Neuronal stem cell (in vitro differentiated cells): ENCODE data around the gene CDC14A.

Experiments
- DNase-seq: peaks from one replicate; pipeline ENCODE4 v3.0.0-alpha.2; 2013; ENCODE audit warnings: low spot score
- H2AFZ ChIP-seq: one replicate; pipeline ENCODE4 v1.6.1; 2013; ENCODE audit warnings: mild to moderate bottlenecking, low read length, inconsistent platforms
- H2AK5ac ChIP-seq: 2 replicates; pipeline ENCODE4 v1.6.1; 2013; ENCODE audit warnings: low read depth, mild to moderate bottlenecking, inconsistent platforms, low read length, moderate library complexity, mixed read lengths
- H2BK120ac ChIP-seq: 2 replicates; pipeline ENCODE4 v1.6.1; 2013; ENCODE audit warnings: low read depth, mild to moderate bottlenecking, inconsistent platforms, low read length, moderate library complexity, mixed read lengths
- H2BK12ac ChIP-seq: one replicate; pipeline ENCODE4 v1.6.1; 2013; ENCODE audit warnings: low read length, inconsistent platforms
- H2BK15ac ChIP-seq: 2 replicates; pipeline ENCODE4 v1.6.1; 2013; ENCODE audit warnings: mild to moderate bottlenecking, low read length, inconsistent platforms, mixed read lengths
- H2BK5ac ChIP-seq: one replicate; pipeline ENCODE4 v1.6.1; 2013; ENCODE audit warnings: inconsistent platforms, mild to moderate bottlenecking, low read length, moderate library complexity
- H3K14ac ChIP-seq: one replicate; pipeline ENCODE4 v1.6.1; 2013; ENCODE audit warnings: low read length, inconsistent platforms
- H3K18ac ChIP-seq: 2 replicates; pipeline ENCODE4 v1.6.1; 2013; ENCODE audit warnings: low read length, inconsistent platforms
- H3K23ac ChIP-seq: 2 replicates; pipeline ENCODE4 v1.6.1; 2013; ENCODE audit warnings: low read depth, mild to moderate bottlenecking, mixed read lengths, low read length, inconsistent platforms; ENCODE audit not compliant: poor library complexity
- H3K27ac ChIP-seq: replicated peaks from 3 replicates; pipeline ENCODE4 v1.5.1; 2013; ENCODE audit warnings: low read length, inconsistent platforms
- H3K27me3 ChIP-seq, 3 experiments: 2 replicates each; pipeline ENCODE4 v1.6.1; 2013; ENCODE audit warnings: low read length in 3 of 3, mild to moderate bottlenecking in 2 of 3, inconsistent platforms in 1 of 3, low read depth in 1 of 3, mixed read lengths in 1 of 3, moderate library complexity in 1 of 3; ENCODE audit not compliant: control insufficient read depth in 3 of 3, insufficient read depth in 3 of 3
- H3K36me3 ChIP-seq, 2 donors: replicated peaks in 1 of 2; 2 replicates each; pipeline ENCODE4 v1.6.1; 2013; ENCODE audit warnings: low read length in 2 of 2; ENCODE audit not compliant: control insufficient read depth in 2 of 2, insufficient read depth in 2 of 2
- H3K4ac ChIP-seq: 2 replicates; pipeline ENCODE4 v1.6.1; 2013; ENCODE audit warnings: inconsistent platforms, mild to moderate bottlenecking, low read length, moderate library complexity
- H3K4me1 ChIP-seq, 2 donors: 1 replicate in 1 of 2; 2 replicates in 1 of 2; pipeline ENCODE4 v1.6.1; 2013; ENCODE audit warnings: low read length in 2 of 2, low read depth in 1 of 2; ENCODE audit not compliant: control insufficient read depth in 2 of 2, insufficient read depth in 1 of 2
- H3K4me2 ChIP-seq: one replicate; pipeline ENCODE4 v1.6.1; 2013; ENCODE audit warnings: mild to moderate bottlenecking, low read length, inconsistent platforms; ENCODE audit not compliant: insufficient read depth, poor library complexity, severe bottlenecking
- H3K4me3 ChIP-seq, 2 donors: 2 replicates each; pipeline ENCODE4 v1.5.1; 2013; ENCODE audit warnings: low read length in 2 of 2, mild to moderate bottlenecking in 2 of 2, inconsistent platforms in 1 of 2, moderate library complexity in 1 of 2
- H3K79me1 ChIP-seq: one replicate; pipeline ENCODE4 v1.6.1; 2013; ENCODE audit warnings: low read depth, mild to moderate bottlenecking, inconsistent platforms, low read length, moderate library complexity
- H3K9ac ChIP-seq: one replicate; pipeline ENCODE4 v1.6.1; 2013; ENCODE audit warnings: mild to moderate bottlenecking, low read depth, low read length, inconsistent platforms; ENCODE audit not compliant: poor library complexity
- H3K9me3 ChIP-seq, 2 donors: replicated peaks in 1 of 2; 2 replicates each; pipeline versions ENCODE3 to v1.6.1; 2013; ENCODE audit warnings: low read length in 2 of 2, mild to moderate bottlenecking in 2 of 2, inconsistent platforms in 1 of 2, low read depth in 1 of 2, mixed read lengths in 1 of 2, moderate library complexity in 1 of 2; ENCODE audit not compliant: control insufficient read depth in 2 of 2, insufficient read depth in 1 of 2
- H4K8ac ChIP-seq: one replicate; pipeline ENCODE4 v1.6.1; 2013; ENCODE audit warnings: low read depth, mild to moderate bottlenecking, inconsistent platforms, low read length, moderate library complexity
- H4K91ac ChIP-seq: one replicate; pipeline ENCODE4 v1.6.1; 2013; ENCODE audit warnings: low read length, low read depth, mild to moderate bottlenecking, inconsistent platforms; ENCODE audit not compliant: poor library complexity
- WGBS, 2 donors: extraction: QIAGEN DNeasy Blood & Tissue Kit; methylation state at CpG; one replicate each; pipeline ENCODE4 v1.1.7; 2013; ENCODE audit warnings: missing lambda C conversion rate in 2 of 2, mixed read lengths in 1 of 2; ENCODE audit not compliant: insufficient read length in 2 of 2, insufficient replicate concordance in 1 of 2; ENCODE audit errors: extremely low coverage in 2 of 2; 5-methylcytosine and 5-hydroxymethylcytosine counted together

CDC14A gene

GRCh38 chr1:100557606-100557953 is 205.3 kb downstream of the CDC14A start:
- Histone ChIP-seq H3K9ac (no peak overlapping the region), H2BK15ac (no peak overlapping the region), H3K4me2 (no peak overlapping the region)

GRCh38 chr1:100565533-100565932 is 213.2 kb downstream of the CDC14A start:
- Histone ChIP-seq H2BK12ac (no peak overlapping the region), H3K36me3 (no peaks in the 10 kb centered on the region), H3K18ac (no peak overlapping the region), H2BK5ac (no peak overlapping the region), H3K4me2 (no peak overlapping the region), H3K9me3 (no peaks in the 10 kb centered on the region), H4K91ac (no peak overlapping the region), H2AK5ac (no peak overlapping the region), H3K4me1 (no peaks in the 10 kb centered on the region), H3K4ac (no peak overlapping the region), H3K4me3 (no peak overlapping the region), H3K79me1 (no peaks in the 10 kb centered on the region), H3K9ac (no peak overlapping the region), H4K8ac (no peak overlapping the region), H3K27me3 (no peaks in the 10 kb centered on the region), H3K23ac (no peak overlapping the region), H3K14ac (no peak overlapping the region), H2BK15ac (no peak overlapping the region), H3K27ac (no peak overlapping the region), H2AFZ (no peak overlapping the region), H2BK120ac (no peak overlapping the region)
- no CpG with 5 or more reads among the region's 3 CpGs for WGBS, 2 donors
- DNase-seq: no peak

More at GRCh38 chr1:100557606-100557953, 205.3 kb downstream of the CDC14A start:
- Histone ChIP-seq H2AK5ac (no peak overlapping the region), H2BK120ac (no peak overlapping the region), H3K36me3 (no peaks in the 10 kb centered on the region), H4K8ac (no peak overlapping the region), H2AFZ (no peak overlapping the region), H3K4ac (no peak overlapping the region), H3K18ac (no peak overlapping the region), H3K79me1 (no peaks in the 10 kb centered on the region), H3K4me3 (no peak overlapping the region), H2BK12ac (no peak overlapping the region), H3K4me1 (no peaks in the 10 kb centered on the region), H3K27ac (no peak overlapping the region), H3K14ac (no peak overlapping the region), H4K91ac (no peak overlapping the region), H3K9me3 (peaks cover 0 to 4% of the 10 kb centered on the region in 2 donors), H3K27me3 (no peaks in the 10 kb centered on the region), H2BK5ac (no peak overlapping the region), H3K23ac (no peak overlapping the region)
- no peak for DNase-seq

- Histone ChIP-seq H2AK5ac (no peak overlapping the region), H3K4me2 (no peak overlapping the region), H3K14ac (no peak overlapping the region), H3K4me3 (no peak overlapping the region), H3K23ac (no peak overlapping the region), H3K79me1 (no peaks in the 10 kb centered on the region), H3K36me3 (no peaks in the 10 kb centered on the region), H2BK5ac (no peak overlapping the region), H3K4me1 (no peaks in the 10 kb centered on the region), H2BK120ac (no peak overlapping the region), H2BK12ac (no peak overlapping the region), H3K18ac (no peak overlapping the region), H2AFZ (no peak overlapping the region), H3K9me3 (no peaks in the 10 kb centered on the region), H3K27me3 (no peaks in the 10 kb centered on the region), H3K27ac (no peak overlapping the region), H4K8ac (no peak overlapping the region), H4K91ac (no peak overlapping the region), H3K4ac (no peak overlapping the region), H3K9ac (no peak overlapping the region), H2BK15ac (no peak overlapping the region)
- no peak for DNase-seq
- WGBS, 2 donors: 100% methylated on average over 1 of the region's 5 CpGs; no CpG with 5 or more reads in 1 of the 2 donors
These were observed 213.8 kb downstream of the CDC14A start for GRCh38 chr1:100565937-100566699.

- WGBS, 2 donors: no CpG with 5 or more reads among the region's 1 CpG
- H3K4ac ChIP-seq: no peak overlapping the region
- H2BK15ac ChIP-seq: no peak overlapping the region
These were observed 214.8 kb downstream of the CDC14A start for GRCh38 chr1:100567062-100567461.

More at GRCh38 chr1:100567062-100567461, 214.8 kb downstream of the CDC14A start:
- Histone ChIP-seq H2BK12ac (no peak overlapping the region), H4K8ac (no peak overlapping the region), H3K36me3 (no peaks in the 10 kb centered on the region), H2BK5ac (no peak overlapping the region), H3K4me3 (no peak overlapping the region), H4K91ac (no peak overlapping the region), H2AK5ac (no peak overlapping the region), H2AFZ (no peak overlapping the region), H3K4me1 (no peaks in the 10 kb centered on the region), H3K79me1 (no peaks in the 10 kb centered on the region), H2BK120ac (no peak overlapping the region), H3K9ac (no peak overlapping the region), H3K27ac (no peak overlapping the region), H3K4me2 (no peak overlapping the region), H3K27me3 (no peaks in the 10 kb centered on the region), H3K18ac (no peak overlapping the region), H3K9me3 (no peaks in the 10 kb centered on the region), H3K23ac (no peak overlapping the region), H3K14ac (no peak overlapping the region)
- DNase-seq: no peak
